ENCODE data around the gene ABCD3.
"Not testable (repeated sequence)": the region's sequence is repeated elsewhere in the genome, so short reads cannot be mapped to it uniquely, and the experiment has no call there.

- not testable (repeated sequence) for TF ChIP-seq CTCF (IDR thresholded peaks at IDR 0.05; ENCODE audit: low read depth, low read length); POLR2A (IDR thresholded peaks at IDR 0.05; ENCODE audit: extremely low read depth, insufficient read length); MAX (IDR thresholded peaks at IDR 0.05; ENCODE audit: low read depth, low read length); MYC (IDR thresholded peaks at IDR 0.05; ENCODE audit: low read depth, low read length)
Measured at GRCh38 chr1:94443067-94443466, 24.9 kb downstream of the ABCD3 start.
